Stimulated activated CD8-positive, alpha-beta memory T cell treated with anti-CD3 and anti-CD28 coated beads, Interleukin-15, amount 100 ng/mL, for 24 hours (primary cell): Measurements from ENCODE around the gene GBA2.

Experiments used
- DNase-seq: peaks from one replicate; pipeline ENCODE4 v3.0.0-alpha.2; 2020; ENCODE audit warnings: low read depth

Gene GBA2

GRCh38 chr9:35690614-35691333, 58.3 kb downstream of the GBA2 start:
- no peak for DNase-seq

GRCh38 chr9:35690294-35690613, 58.8 kb downstream of the GBA2 start:
- no peak for DNase-seq

- DNase-seq = no peak
Observed at GRCh38 chr9:35689542-35690293, 59.3 kb downstream of the GBA2 start, which contains the start of gene TPM2. Gene TPM2 (minus strand): TSS chr9:35689925. CDS start chr9:35689817, 108 bp downstream.

GRCh38 chr9:35688558-35689541, 60.2 kb downstream of the GBA2 start:
- no peak for DNase-seq

- no peak for DNase-seq
Observed at GRCh38 chr9:35687972-35688557, 61.0 kb downstream of the GBA2 start.

GRCh38 chr9:35687306-35687705, 61.7 kb downstream of the GBA2 start:
- no peak for DNase-seq
